Duodenal mucosa (tissue), 2 donors: Measurements from ENCODE around the gene PDE4B.

Experiments used
- H3K27ac ChIP-seq: one replicate; pipeline ENCODE4 v1.7.0; 2013; ENCODE audit warnings: low read depth, low read length
- H3K27me3 ChIP-seq, 2 donors: one replicate each; pipeline ENCODE4 v1.7.0; 2013; ENCODE audit warnings: low read length in 2 of 2, control low read depth in 1 of 2; ENCODE audit not compliant: insufficient read depth in 2 of 2, control insufficient read depth in 1 of 2
- H3K36me3 ChIP-seq, 2 donors: one replicate each; pipeline ENCODE4 v1.7.0; 2013; ENCODE audit warnings: low read length in 2 of 2, control low read depth in 1 of 2; ENCODE audit not compliant: insufficient read depth in 2 of 2, control insufficient read depth in 1 of 2
- H3K4me1 ChIP-seq, 2 donors: one replicate each; pipeline ENCODE4 v1.7.0; 2013; ENCODE audit warnings: low read length in 2 of 2, control low read depth in 1 of 2; ENCODE audit not compliant: insufficient read depth in 2 of 2, control insufficient read depth in 1 of 2
- H3K4me3 ChIP-seq, 2 donors: one replicate each; pipeline ENCODE4 v1.7.0; 2013; ENCODE audit warnings: low read length in 2 of 2, low read depth in 1 of 2
- H3K9ac ChIP-seq, 2 donors: one replicate each; pipeline ENCODE4 v1.7.0; 2013; ENCODE audit warnings: low read length in 2 of 2, low read depth in 1 of 2
- H3K9me3 ChIP-seq, 2 donors: one replicate each; pipeline ENCODE4 v1.7.0; 2013; ENCODE audit warnings: low read length in 2 of 2, control low read depth in 1 of 2; ENCODE audit not compliant: control insufficient read depth in 1 of 2

PDE4B gene

GRCh38 chr1:65897485-65897884 lies 104.8 kb downstream of the PDE4B start:
- Histone ChIP-seq H3K36me3 (no peaks in the 10 kb centered on the region), H3K9me3 (no peaks in the 10 kb centered on the region), H3K27me3 (no peaks in the 10 kb centered on the region)

DNA sequence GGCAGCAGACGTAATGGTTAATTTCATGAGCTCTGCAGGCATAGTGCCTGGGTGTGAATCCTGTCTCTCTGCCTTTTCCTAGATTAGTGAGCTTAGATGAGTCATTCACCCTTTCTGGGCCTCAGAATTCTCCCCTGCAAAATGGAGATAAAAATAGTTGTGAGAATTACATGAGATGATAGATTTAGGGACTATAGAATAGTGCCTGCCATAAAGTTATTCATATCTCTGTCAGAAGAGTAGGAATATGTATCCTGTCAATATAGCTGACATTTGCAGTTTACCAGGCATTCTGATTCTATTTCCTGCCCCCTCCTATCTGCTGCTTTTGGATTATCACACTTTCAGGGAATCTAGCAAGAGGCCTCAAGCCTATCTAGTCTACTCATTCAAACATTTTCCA lies 112.0 kb downstream of the PDE4B start:
- Histone ChIP-seq H3K9ac (no peak overlapping the region), H3K4me1 (no peaks in the 10 kb centered on the region), H3K36me3 (no peaks in the 10 kb centered on the region), H3K27ac (no peak overlapping the region), H3K9me3 (no peaks in the 10 kb centered on the region), H3K4me3 (no peak overlapping the region), H3K27me3 (no peaks in the 10 kb centered on the region)

More at GRCh38 chr1:65897485-65897884, 104.8 kb downstream of the PDE4B start:
- no peak overlapping the region for H3K27ac ChIP-seq
- H3K9ac ChIP-seq: no peak overlapping the region
- H3K4me3 ChIP-seq: no peak overlapping the region
- H3K4me1 ChIP-seq: no peaks in the 10 kb centered on the region

- no peak overlapping the region for H3K4me3 ChIP-seq
- no peak overlapping the region for H3K27ac ChIP-seq
- H3K36me3 ChIP-seq: no peaks in the 10 kb centered on the region
- H3K9ac ChIP-seq: no peak overlapping the region
- H3K9me3 ChIP-seq: no peaks in the 10 kb centered on the region
- no peaks in the 10 kb centered on the region for H3K4me1 ChIP-seq
- no peaks in the 10 kb centered on the region for H3K27me3 ChIP-seq
Measured at GRCh38 chr1:65910432-65910831, 117.7 kb downstream of the PDE4B start.

DNA sequence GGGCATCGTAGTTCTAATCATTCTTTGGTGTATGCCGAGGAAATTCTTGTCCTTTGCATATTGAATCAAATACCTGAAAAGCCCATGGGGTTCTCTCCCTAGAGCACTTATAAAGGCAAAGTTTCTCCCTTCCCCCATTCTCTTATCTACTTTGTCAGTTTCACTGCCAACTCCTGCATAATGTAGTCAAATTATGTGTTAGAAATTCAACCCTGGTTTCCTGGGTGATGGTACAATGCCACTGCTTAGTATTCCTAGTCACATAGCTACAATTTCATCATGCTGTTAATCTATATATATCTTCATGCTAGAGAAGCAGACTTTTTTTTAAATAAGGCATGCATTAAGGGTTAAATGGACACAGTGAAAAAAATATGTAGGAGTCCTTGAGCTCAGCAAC lies 119.0 kb downstream of the PDE4B start:
- Histone ChIP-seq H3K4me3 (no peak overlapping the region), H3K27ac (no peak overlapping the region), H3K36me3 (no peaks in the 10 kb centered on the region), H3K4me1 (no peaks in the 10 kb centered on the region), H3K9ac (no peak overlapping the region), H3K9me3 (no peaks in the 10 kb centered on the region), H3K27me3 (no peaks in the 10 kb centered on the region)

DNA sequence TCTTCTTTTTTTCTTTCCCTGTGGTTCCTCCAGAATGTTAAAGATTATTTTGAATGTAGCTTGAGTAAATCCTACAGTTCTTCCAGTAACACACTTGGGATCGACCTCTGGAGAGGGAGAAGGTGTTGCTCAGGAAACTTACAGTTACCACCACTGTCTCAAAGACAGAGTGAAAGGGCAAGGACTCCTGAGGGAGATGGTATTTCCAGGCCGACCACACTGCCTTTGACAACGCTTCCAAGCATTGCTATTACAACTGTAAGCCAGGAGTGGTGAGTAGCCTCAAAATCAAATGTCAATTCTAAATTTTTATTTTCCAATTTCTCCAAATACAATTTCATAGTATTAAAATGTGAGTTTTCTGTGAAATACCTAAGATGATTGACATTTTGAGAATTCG lies 125.9 kb downstream of the PDE4B start:
- Histone ChIP-seq H3K36me3 (no peaks in the 10 kb centered on the region), H3K9ac (no peak overlapping the region), H3K27me3 (no peaks in the 10 kb centered on the region), H3K9me3 (no peaks in the 10 kb centered on the region), H3K4me3 (no peak overlapping the region), H3K27ac (no peak overlapping the region), H3K4me1 (no peaks in the 10 kb centered on the region)

DNA sequence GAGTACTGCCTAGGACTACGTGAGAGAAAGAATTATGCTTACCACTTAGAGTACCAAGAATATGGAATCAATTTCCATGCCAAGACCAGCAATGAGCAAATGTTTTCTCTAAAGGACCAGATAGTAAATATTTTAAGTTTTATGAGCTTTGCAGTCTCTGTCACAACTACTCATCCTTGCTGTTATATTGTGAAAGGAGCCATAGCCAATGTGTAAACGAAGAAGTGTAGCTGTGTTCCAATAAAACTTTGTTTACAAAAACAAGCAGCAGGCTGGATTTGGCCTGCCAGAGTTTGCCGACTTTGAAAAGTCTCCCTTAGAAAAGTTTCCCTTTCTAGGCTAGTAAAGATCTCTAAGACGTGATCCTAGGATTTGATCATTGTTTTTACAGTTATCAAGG lies 128.8 kb downstream of the PDE4B start:
- no peaks in the 10 kb centered on the region for H3K9me3 ChIP-seq
- H3K9ac ChIP-seq: no peak overlapping the region
- no peak overlapping the region for H3K4me3 ChIP-seq
- H3K27me3 ChIP-seq: no peaks in the 10 kb centered on the region
- H3K4me1 ChIP-seq: no peaks in the 10 kb centered on the region
- H3K36me3 ChIP-seq: no peaks in the 10 kb centered on the region
- H3K27ac ChIP-seq: no peak overlapping the region

DNA sequence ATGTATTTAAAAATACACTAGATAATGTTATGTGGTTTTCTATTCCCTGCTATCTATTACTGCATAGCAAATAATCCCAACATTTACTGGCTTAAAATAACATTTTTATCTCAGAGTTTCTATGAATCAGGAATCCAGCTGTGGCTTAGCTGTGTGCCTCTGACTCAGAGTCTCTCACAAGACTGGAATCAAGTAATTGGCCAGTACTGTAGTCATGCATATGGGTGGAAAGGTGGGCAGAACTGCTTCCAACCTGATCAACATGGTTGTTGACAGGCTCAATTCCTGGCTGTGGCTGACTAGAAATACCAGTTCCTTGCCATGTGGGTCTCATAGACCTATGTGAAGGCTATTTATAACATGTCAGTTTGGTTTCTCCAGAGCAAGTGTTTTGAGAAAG lies 131.8 kb downstream of the PDE4B start:
- Histone ChIP-seq H3K36me3 (no peaks in the 10 kb centered on the region), H3K27ac (no peak overlapping the region), H3K27me3 (no peaks in the 10 kb centered on the region), H3K9ac (no peak overlapping the region), H3K4me3 (no peak overlapping the region), H3K9me3 (no peaks in the 10 kb centered on the region), H3K4me1 (no peaks in the 10 kb centered on the region)

DNA sequence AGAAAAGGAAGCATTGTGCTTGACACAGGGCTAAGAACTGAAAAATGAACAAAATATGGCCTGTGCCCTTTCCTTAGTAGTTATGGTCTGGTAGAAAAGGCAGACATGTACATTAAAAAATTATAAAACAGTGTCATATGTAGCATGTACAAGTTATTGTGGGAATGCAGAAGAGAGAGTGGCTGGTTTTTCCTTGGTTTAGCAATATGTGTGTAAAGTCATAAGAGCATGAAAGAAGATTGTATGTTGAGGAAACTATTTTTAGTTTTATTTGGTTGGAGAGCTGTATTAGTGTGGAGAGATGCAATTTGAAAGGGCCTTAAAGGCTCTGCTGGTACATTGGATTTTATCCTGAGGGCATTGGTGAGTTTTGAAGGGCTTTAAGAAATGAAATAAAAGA lies 145.8 kb downstream of the PDE4B start:
- Histone ChIP-seq H3K9ac (no peak overlapping the region), H3K9me3 (no peaks in the 10 kb centered on the region), H3K4me1 (no peaks in the 10 kb centered on the region), H3K27me3 (no peaks in the 10 kb centered on the region), H3K36me3 (no peaks in the 10 kb centered on the region), H3K27ac (no peak overlapping the region), H3K4me3 (no peak overlapping the region)

- Histone ChIP-seq H3K27me3 (no peaks in the 10 kb centered on the region), H3K4me3 (no peak overlapping the region), H3K27ac (no peak overlapping the region), H3K36me3 (no peaks in the 10 kb centered on the region), H3K9ac (no peak overlapping the region), H3K4me1 (no peaks in the 10 kb centered on the region), H3K9me3 (no peaks in the 10 kb centered on the region)
Measured at GRCh38 chr1:65939191-65939590, 146.5 kb downstream of the PDE4B start.

DNA sequence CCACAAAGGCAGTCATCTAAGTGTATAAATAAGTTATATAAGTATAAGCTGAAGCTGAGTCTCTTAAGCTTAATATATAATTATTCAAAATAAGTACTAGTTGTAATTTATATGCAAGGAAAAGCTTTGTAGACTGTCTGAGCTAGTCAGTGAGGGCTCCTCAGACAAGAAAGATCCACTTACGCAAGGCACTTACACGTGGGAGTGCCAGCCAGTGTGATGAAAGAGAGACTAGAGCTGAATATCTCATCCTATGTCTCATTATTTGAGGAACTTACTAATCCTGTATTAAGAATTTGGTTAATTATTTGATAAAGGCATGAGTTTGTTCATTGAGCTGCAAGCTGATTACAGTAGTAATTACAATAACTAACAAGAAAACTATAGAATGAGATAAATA lies 146.9 kb downstream of the PDE4B start:
- Histone ChIP-seq H3K27ac (no peak overlapping the region), H3K36me3 (no peaks in the 10 kb centered on the region), H3K9ac (no peak overlapping the region), H3K27me3 (no peaks in the 10 kb centered on the region), H3K4me3 (no peak overlapping the region), H3K9me3 (no peaks in the 10 kb centered on the region), H3K4me1 (no peaks in the 10 kb centered on the region)

GRCh38 chr1:65940126-65940525 lies 147.4 kb downstream of the PDE4B start:
- Histone ChIP-seq H3K4me3 (no peak overlapping the region), H3K27ac (no peak overlapping the region), H3K9ac (no peak overlapping the region), H3K27me3 (no peaks in the 10 kb centered on the region), H3K36me3 (no peaks in the 10 kb centered on the region), H3K9me3 (no peaks in the 10 kb centered on the region), H3K4me1 (no peaks in the 10 kb centered on the region)
